HG03442 (cell line): Measurements from ENCODE around the gene CRLF3.
A peak's percentile ranks its signal among the peaks of the same experiment; 100 is the strongest.
"Not testable (repeated sequence)": the region's sequence is repeated elsewhere in the genome, so short reads cannot be mapped to it uniquely, and the experiment has no call there.

ENCODE experiments used
- ATAC-seq: cut with Tn5 transposase; IDR thresholded peaks from one replicate; pipeline ENCODE4 v1.9.1; 2021; ENCODE audit warnings: mild to moderate bottlenecking, moderate library complexity; ENCODE audit not compliant: unreplicated experiment

Gene CRLF3

GRCh38 chr17:30816165-30816564 lies 8.3 kb downstream of the CRLF3 start:
- ATAC-seq, result no peak

GRCh38 chr17:30814860-30815259 lies 9.6 kb downstream of the CRLF3 start:
- ATAC-seq, result not testable (repeated sequence)

GRCh38 chr17:30814236-30814635 lies 10.3 kb downstream of the CRLF3 start:
- ATAC-seq, result not testable (repeated sequence)

- ATAC-seq, result no peak
These were observed 12.0 kb downstream of the CRLF3 start for GRCh38 chr17:30812218-30813177.

- ATAC-seq, result no peak
These were observed 14.6 kb downstream of the CRLF3 start for GRCh38 chr17:30809867-30810266.

- peak; percentile 76 for ATAC-seq
These were observed 15.7 kb downstream of the CRLF3 start for GRCh38 chr17:30808785-30809286.

- no peak for ATAC-seq
These were observed 16.6 kb downstream of the CRLF3 start for GRCh38 chr17:30807896-30808295.

- no peak for ATAC-seq
These were observed 18.5 kb downstream of the CRLF3 start for GRCh38 chr17:30805944-30806456.

- no peak for ATAC-seq
These were observed 22.8 kb downstream of the CRLF3 start for GRCh38 chr17:30801671-30802070.

GRCh38 chr17:30796016-30796415 lies 28.5 kb downstream of the CRLF3 start:
- ATAC-seq, result no peak

GRCh38 chr17:30794372-30794771 lies 30.1 kb downstream of the CRLF3 start:
- ATAC-seq, result no peak

GRCh38 chr17:30793282-30793977 lies 31.1 kb downstream of the CRLF3 start:
- ATAC-seq, result no peak

GRCh38 chr17:30790279-30790678 lies 34.2 kb downstream of the CRLF3 start:
- no peak for ATAC-seq

GRCh38 chr17:30788918-30789317 lies 35.6 kb downstream of the CRLF3 start:
- no peak for ATAC-seq

GRCh38 chr17:30782206-30782605 lies 42.3 kb downstream of the CRLF3 start:
- no peak for ATAC-seq

- ATAC-seq, result no peak
These were observed 44.1 kb downstream of the CRLF3 start for GRCh38 chr17:30780343-30780742.

GRCh38 chr17:30768771-30769170 lies 55.7 kb downstream of the CRLF3 start:
- ATAC-seq, result not testable (repeated sequence)

- not testable (repeated sequence) for ATAC-seq
These were observed 56.7 kb downstream of the CRLF3 start for GRCh38 chr17:30767641-30768404.

GRCh38 chr17:30761060-30761459 lies 63.4 kb downstream of the CRLF3 start:
- ATAC-seq, result no peak

- not testable (repeated sequence) for ATAC-seq
These were observed 71.2 kb downstream of the CRLF3 start for GRCh38 chr17:30753291-30753690.

GRCh38 chr17:30750982-30751381 lies 73.5 kb downstream of the CRLF3 start:
- ATAC-seq, result not testable (repeated sequence)
